NCI-H1048 (cell line): ENCODE measurements around the gene MNT.
A peak's percentile ranks its signal among the peaks of the same experiment; 100 is the strongest.
"Not testable (repeated sequence)": the region's sequence is repeated elsewhere in the genome, so short reads cannot be mapped to it uniquely, and the experiment has no call there.

Experiments used
- DNase-seq: peaks from one replicate; lab custom pipeline; 2025; lab: John Stamatoyannopoulos, UW

Gene MNT, protein sequence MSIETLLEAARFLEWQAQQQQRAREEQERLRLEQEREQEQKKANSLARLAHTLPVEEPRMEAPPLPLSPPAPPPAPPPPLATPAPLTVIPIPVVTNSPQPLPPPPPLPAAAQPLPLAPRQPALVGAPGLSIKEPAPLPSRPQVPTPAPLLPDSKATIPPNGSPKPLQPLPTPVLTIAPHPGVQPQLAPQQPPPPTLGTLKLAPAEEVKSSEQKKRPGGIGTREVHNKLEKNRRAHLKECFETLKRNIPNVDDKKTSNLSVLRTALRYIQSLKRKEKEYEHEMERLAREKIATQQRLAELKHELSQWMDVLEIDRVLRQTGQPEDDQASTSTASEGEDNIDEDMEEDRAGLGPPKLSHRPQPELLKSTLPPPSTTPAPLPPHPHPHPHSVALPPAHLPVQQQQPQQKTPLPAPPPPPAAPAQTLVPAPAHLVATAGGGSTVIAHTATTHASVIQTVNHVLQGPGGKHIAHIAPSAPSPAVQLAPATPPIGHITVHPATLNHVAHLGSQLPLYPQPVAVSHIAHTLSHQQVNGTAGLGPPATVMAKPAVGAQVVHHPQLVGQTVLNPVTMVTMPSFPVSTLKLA

DNA sequence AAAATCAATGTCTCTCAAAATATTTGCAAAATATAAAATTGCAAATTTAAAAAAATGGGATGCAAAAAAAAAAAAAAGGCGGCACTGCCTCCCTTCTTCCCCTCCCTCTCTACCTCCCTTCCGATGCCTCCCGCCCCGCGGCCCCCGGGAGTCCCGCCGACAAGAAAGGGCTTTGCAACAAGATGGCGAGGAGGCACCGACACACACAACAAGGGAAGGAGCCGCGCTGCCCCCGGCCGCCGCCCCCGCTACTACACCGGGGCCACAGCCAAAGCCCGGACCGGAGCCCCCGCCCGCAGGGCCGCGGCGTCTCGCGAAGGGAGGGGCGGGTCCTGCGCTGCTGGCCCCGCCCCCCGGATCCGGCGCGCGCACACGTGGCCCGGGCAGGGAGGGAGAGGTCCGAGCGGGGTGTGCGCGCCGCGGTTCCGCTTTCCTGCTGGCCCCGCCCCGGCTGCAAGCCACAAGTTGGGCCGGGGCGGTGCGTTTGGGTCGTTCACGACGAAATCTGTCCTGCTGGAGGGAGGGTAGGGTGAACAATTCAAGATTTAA, at the start of gene MNT:
Gene MNT, minus strand, starts transcription at position 184 of the 549 bp plus-strand sequence. CDS start 348 bp downstream, outside the sequence.
- peak; percentile 81 for DNase-seq

- DNase-seq, result no peak
Observed at GRCh38 chr17:2450016-2450650, 49.3 kb upstream of the MNT start.

- DNase-seq, result no peak
Observed at GRCh38 chr17:2449486-2449885, 48.6 kb upstream of the MNT start.

- not testable (repeated sequence) for DNase-seq
Observed at GRCh38 chr17:2447479-2447878, 46.6 kb upstream of the MNT start.

DNA sequence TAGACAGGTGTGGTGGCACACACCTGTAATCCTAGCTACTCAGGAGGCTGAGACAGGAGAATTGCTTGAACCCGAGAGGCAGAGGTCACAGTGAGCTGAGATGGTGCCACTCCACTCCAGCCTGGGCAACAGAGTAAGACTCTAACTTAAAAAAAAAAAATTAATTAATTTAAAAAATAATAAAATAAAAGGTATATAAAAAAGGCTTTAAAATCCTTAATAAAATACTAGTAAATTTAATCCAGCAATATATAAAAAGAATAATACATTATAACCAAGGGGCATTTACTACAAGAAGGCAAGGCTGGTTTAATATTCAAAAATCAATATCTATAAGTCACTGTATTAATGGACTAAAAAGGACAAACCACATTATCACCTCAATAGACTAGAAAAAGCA, 44.8 kb upstream of the MNT start:
- DNase-seq, result no peak

GRCh38 chr17:2444382-2444781, 43.5 kb upstream of the MNT start:
- DNase-seq, result no peak

- DNase-seq, result no peak
Observed at GRCh38 chr17:2442166-2442565, 41.3 kb upstream of the MNT start.

- DNase-seq, result no peak
Observed at GRCh38 chr17:2440930-2441329, 40.1 kb upstream of the MNT start.

DNA sequence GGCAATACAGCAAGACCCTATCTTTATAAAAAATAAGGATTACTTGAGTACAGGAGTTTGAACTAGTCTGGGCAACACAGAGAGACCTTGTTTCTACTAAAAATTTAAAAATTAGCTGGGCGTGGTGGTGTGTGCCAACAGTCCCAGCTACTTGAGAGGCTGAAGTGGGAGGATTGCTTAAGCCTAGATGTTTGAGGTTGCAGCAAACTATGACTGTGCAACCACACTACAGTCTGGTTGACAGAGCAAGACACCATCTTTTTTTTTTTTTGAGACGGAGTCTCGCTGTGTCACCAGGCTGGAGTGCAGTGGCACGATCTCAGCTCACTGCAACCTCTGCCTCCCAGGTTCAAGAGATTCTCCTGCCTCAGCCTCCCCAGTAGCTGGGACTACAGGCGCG, 39.1 kb upstream of the MNT start:
- not testable (repeated sequence) for DNase-seq

DNA sequence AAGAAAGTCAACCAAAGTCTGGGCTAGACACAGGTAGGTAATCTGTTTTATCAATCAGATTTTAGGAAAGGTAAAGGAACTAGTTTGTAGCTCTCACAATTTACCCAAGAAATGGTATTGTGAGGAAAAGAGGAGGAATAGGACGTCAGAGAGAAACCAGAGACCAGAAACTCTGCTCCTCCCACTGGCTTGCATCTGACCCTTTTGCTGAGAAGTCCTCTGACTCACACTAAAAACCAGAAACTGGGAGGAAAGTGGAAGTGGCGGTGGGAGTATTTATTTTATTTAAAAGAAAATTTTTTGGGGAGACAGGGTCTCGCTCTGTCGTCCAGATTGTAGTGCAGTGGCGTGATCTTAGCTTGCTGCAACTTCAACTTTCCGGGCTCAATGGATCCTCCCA, 38.0 kb upstream of the MNT start:
- no peak for DNase-seq

- DNase-seq, result no peak
Observed at GRCh38 chr17:2436316-2436905, 35.6 kb upstream of the MNT start.

GRCh38 chr17:2435862-2436261, 35.0 kb upstream of the MNT start:
- DNase-seq, result no peak

GRCh38 chr17:2435181-2435741, 34.4 kb upstream of the MNT start:
- no peak for DNase-seq

GRCh38 chr17:2433696-2434095, 32.8 kb upstream of the MNT start:
- no peak for DNase-seq

DNA sequence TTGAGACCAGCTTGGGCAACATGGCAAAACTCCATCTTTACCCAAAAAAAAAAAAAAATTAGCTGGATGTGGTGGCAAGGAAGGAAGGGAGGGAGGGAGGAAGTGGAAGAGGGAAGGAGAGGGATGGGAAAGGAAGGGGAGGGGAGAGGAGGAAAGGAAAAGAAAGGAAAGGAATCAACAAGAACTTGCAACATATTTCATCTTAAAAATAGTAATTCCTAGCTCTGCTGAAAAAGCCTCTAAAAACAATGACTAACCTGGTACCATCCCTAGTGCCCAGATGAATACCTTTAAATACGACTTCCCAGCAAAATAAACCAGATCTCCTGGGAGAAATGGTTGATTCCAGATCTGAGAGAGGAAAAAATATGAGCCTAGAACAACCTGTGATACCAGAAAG, 27.1 kb upstream of the MNT start:
- DNase-seq, result no peak

DNA sequence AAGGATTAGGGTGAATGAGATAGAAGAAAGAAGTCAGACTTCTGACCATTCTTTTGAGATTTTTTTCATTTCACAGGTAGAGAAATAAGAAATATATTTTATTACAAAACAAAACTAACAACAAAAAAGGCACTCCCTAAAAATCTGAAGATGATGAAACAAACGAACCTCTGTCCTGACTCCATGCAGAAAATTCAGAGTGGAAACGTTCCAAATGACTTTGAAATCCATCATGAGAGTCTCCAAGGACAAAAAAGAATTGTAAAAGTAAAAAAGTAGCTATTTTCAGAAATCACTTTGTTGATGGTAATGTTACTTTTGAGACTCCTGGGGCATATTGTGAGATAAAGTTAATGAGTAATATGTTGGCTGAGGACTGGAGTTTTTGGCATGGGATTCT, 26.4 kb upstream of the MNT start:
- DNase-seq, result no peak

GRCh38 chr17:2423271-2423670, 22.4 kb upstream of the MNT start:
- DNase-seq, result no peak

- no peak for DNase-seq
Observed at GRCh38 chr17:2421315-2422147, 20.7 kb upstream of the MNT start.

GRCh38 chr17:2420176-2420575, 19.3 kb upstream of the MNT start:
- no peak for DNase-seq

DNA sequence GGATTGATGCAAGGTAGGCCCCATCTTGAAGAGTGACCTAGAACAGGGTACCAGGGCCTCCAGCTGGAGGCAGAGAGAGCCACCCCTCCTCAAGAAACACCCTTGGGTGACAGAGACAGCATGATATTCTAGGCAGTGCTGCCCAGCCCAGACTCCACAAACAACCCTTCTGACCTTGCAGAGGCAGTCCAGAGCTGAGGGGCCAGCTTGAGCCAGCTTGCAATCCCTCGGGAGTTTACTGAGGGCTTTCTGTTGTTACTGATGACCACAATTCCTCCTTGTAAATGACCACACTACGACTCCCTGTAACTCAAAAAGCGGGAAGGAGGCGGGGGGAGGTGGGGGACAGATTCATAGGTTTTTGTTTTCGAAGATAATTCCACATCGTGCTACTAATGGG, 18.6 kb upstream of the MNT start:
- no peak for DNase-seq

- DNase-seq, result no peak
Observed at GRCh38 chr17:2418572-2418971, 17.7 kb upstream of the MNT start.
